Stimulated activated CD4-positive, alpha-beta T cell treated with anti-CD3 and anti-CD28 coated beads, Interleukin-4, amount 100 ng/mL, for 4 hours (primary cell): Measurements from ENCODE around the gene CAMK1.
"Not testable (repeated sequence)": the region's sequence is repeated elsewhere in the genome, so short reads cannot be mapped to it uniquely, and the experiment has no call there.

Source experiments
- DNase-seq, 2 experiments: peaks; one replicate each; pipeline ENCODE4 v3.0.0-alpha.2; 2020

CAMK1 gene

DNA sequence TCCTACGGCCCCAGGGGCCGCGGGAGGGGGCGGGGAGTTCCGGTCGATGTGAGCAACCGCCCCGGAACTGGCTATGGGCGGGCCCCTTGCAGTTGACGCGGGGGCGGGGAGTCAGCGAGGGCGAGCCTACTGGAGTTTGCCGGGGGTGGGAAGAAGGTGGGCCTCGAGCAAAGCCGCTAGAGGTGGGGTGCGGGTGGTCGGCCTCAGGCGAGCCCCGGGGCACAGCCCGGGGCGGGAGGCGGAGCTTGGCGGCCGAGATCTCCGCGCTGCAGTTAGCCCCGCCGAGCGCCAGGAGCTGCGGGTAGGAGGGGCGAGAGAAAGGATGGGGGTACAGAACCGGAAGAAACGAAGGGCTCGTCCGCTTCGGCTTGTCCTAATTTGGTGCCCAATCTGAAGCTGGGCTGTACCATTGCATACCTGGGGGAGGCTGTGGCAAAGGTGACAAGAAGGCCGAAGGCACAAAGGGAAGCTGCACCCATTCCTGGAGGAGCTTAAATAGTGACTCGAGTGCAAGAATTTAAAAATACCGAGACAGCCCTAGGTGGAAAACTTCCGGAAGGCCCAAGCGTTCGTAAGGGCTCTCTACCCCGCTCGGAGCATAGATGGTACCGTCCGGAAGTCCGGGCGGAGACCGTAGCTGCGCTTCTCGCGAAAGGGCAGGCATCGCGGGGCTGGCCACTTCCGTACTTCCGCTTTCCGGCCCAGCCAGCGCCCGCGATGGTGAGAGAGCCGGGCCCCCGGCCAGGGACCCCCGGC, 22.8 kb upstream of the CAMK1 start, which contains the start of the genes ARPC4 and TADA3:
Gene ARPC4, plus strand, starts transcription at position 678 of the 756 bp plus-strand sequence. Its CDS starts 40 bp downstream, at position 718.
Gene TADA3, minus strand, starts transcription at position 69 of the 756 bp plus-strand sequence. CDS start 1,007 bp downstream, outside the sequence.
- peak; percentile 88 to 92 for DNase-seq

DNA sequence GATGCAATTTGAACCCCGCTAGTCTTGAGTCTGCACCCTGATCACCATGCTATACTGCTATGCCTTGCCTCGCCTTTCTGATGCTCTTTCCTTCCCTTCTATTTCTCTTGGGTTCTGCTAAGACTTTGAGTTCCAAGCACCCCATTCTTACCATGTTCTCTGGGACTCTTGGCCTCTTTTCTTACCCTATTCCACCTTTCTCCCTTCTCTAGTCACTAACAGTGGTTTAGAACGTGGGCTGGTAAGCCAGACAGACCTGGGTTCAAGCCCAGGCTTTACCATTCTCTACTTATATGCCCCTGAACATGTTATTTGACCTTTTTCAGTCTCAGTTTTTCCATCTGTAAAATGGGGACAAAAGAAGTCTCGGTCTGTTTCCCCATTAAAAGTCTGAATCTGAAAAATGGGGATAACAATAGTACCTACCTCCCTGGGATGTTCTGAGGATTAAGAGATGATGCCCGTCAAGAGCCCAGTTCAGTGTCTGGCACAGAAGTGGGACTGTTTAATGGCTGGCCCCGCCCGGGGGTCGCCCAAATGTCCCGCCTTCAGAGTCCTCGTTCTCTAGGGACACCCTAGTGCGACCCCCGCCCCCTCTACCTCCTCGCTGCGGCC, 22.1 kb upstream of the CAMK1 start:
- DNase-seq = no peak

GRCh38 chr3:9791127-9791526, 21.4 kb upstream of the CAMK1 start:
- no peak for DNase-seq

- DNase-seq = peak in 1 of 2 experiments; percentile 28
Measured at GRCh38 chr3:9787714-9788113, 18.0 kb upstream of the CAMK1 start.

GRCh38 chr3:9786825-9787669, 17.3 kb upstream of the CAMK1 start:
- no peak for DNase-seq

DNA sequence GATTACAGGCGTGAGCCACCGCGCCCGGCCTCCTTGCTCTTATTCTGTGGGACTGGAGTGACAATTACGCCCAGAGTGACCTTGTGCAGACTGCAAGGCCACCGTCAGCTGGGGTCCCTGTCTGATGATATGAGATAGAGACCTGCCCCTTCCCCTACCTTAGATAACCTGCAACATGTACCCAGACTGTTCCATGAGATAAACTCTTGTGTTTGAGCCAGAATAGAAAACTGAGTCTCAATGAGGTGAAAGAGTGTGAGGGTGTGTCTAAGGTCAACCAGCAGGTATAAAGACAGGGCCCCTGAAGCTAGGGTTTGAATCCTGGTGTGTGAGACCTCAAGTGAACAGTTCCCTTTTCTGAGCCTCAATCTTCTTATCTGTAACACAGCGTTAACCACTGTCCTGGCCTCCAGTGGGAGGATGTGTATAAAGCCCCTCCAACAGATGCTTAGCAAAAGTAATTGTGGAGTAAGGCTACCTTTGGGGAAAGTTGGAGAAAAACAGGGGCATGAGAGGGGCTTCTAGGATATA, 16.5 kb upstream of the CAMK1 start:
- no peak for DNase-seq

DNA sequence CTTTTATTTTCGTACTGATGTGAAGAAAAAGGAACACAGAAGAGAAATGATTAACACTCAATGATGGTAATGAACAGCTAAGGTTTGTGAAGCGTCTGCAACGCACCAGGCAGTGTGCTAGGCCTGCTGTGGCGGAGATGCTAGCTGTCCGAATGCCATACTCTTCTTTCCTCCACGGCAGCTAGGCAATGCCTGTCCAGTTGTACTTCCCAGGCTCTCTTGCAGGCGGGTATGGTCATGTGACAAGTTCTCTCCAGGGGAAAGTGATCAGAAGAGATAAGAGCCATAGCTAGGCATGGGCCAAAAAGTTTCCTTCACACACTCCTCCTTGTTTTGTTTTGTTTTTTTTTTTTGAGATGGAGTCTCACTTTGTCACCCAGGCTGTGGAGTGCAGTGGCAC, 15.9 kb upstream of the CAMK1 start:
- DNase-seq = no peak

- no peak for DNase-seq
Measured at GRCh38 chr3:9784965-9785364, 15.2 kb upstream of the CAMK1 start.

- no peak for DNase-seq
Measured at GRCh38 chr3:9783954-9784353, 14.2 kb upstream of the CAMK1 start.

GRCh38 chr3:9782770-9783169, 13.0 kb upstream of the CAMK1 start:
- no peak for DNase-seq

- DNase-seq = no peak
Measured at GRCh38 chr3:9781978-9782603, 12.3 kb upstream of the CAMK1 start.

DNA sequence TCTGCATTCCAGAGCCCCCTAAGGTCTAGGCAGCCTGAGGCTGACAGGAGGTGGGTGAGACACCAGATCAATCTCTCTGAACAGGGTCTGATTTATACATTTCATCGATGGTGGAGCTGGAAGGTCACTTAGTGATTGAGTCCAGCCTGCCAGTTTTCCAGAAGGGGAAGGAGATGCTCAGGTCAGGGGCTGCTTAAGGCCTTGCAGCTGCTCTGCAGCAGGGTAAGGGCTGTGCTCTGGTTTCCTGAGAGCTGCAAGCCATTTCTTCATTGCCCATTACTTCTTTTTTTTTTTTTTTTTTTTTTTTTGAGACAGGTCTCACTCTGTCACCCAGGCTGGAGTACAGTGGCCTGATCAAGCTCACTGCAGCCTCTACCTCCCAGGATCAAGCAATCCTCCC, 11.8 kb upstream of the CAMK1 start:
- no peak for DNase-seq

DNA sequence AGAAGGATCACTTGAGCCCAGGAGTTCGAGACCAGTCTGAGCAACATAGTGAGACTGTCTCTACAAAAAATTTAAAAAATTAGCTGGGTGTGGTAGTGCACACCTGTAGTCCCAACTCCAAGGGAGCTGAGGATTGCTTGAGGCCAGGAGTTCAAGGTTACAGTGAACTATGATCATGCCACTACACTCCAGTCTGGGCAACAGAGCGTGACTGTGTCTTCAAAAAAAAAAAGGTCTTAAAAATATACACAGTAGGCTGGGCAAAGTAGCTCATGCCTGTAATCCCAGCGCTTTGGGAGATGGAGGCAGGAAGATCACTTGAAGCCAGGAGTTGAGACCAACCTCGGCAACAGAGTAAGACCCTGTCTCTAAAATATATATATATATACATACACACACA, 11.2 kb upstream of the CAMK1 start:
- DNase-seq = no peak

DNA sequence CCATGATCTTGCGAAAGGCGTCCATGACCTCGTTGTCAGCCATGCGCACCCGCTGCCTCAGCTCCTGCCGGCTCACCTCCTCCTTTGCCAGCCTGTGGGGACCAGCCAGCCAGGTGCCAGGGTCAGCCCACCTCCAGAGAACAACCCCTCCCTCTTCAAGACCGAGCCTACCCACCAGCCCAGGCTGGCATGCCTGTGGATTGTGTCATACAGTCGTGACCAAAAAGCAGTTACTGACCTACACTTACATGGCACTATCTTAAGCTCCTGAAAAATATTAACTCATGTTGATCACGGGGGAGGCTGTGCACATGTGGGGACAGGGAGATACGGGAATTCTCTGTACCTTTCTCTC, 10.7 kb upstream of the CAMK1 start:
- no peak for DNase-seq

- peak in 1 of 2 experiments; percentile 13 for DNase-seq
Measured at GRCh38 chr3:9779721-9780457, 10.1 kb upstream of the CAMK1 start.

GRCh38 chr3:9779075-9779593, 9.4 kb upstream of the CAMK1 start:
- DNase-seq = no peak

GRCh38 chr3:9778143-9779074, 8.7 kb upstream of the CAMK1 start:
- peak; percentile 50 to 77 for DNase-seq

DNA sequence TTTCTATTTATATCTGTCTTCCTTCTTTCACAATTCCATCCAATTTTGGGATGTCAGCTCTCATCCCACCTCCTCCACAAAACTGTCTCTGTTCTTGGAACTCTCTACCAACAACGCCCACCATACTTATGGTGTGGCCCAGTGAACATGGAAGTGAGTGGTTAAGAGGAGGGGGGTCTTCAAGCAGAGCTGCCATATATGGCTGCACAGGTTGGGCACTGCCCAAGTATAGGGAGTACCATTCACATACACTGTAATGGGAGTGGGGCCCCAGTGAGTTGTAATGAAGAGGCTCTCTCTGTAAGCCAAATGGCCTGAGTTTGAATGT, 7.9 kb upstream of the CAMK1 start:
- DNase-seq = no peak

DNA sequence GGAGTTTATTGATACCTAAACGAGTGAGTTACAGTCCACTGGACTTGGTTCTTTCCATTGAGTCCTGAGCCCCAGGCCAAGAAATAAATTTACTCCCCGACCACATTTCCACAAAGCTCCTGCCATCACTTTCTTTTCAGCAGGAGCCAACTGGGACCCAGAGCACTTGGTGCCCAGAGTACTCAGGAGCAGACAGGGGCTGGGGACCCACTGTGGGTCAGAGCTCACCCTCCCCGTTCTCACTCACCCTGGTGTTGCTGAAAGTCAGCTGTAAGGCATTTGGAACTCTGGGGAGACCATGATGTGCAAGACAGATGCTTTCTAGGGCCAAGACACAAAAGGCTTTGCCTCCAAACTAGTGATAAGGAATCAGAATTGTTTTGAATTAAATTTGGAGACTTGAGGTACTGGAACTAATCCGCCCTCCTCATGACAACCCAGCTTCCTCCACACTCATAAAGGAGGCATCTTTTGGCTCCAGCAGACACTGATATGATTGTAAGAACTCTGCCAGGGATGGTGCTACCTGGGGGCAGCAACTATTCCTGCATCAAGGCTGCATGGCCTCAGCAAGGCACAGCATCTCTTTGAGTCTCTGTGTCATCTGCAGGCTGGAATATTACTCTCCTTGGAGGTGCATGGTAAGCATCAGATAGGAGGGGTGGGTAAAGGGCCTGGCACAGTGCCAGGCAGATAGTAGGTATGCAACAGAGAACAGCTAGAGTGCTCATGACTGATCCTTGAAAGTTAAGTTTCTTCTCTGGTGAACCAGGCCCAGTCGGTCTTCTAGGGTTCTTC, 7.3 kb upstream of the CAMK1 start:
- no peak for DNase-seq

DNA sequence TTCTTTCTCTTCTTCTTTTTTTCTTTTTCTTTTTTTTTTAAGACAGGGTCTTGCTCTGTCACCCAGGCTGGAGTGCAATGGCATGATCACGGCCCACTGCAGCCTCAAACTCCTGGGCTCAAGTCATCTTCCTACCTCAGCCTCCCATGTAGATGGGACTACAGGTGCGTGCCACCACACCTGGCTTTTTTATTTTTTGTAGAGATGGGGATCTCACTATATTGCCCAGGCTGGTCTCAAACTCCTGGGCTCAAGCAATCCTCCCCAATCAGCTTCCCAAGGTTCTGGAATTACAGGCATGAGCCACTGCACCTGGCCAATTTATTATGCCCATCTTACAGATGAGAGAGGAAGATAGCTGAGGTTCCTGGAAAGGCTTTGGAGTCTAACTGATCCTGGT, 1.3 kb upstream of the CAMK1 start:
- not testable (repeated sequence) for DNase-seq
